GM18505 (cell line): ENCODE measurements around the gene TTLL13.
A peak's percentile ranks its signal among the peaks of the same experiment; 100 is the strongest.
"Not testable (repeated sequence)": the region's sequence is repeated elsewhere in the genome, so short reads cannot be mapped to it uniquely, and the experiment has no call there.

Source experiments
- ATAC-seq: cut with Tn5 transposase; IDR thresholded peaks from one replicate; pipeline ENCODE4 v1.9.1; 2021; ENCODE audit not compliant: unreplicated experiment
- POLR2A ChIP-seq: IDR thresholded peaks from 4 replicates; pipeline ENCODE4 v1.6.1; 2011; ENCODE audit warnings: borderline replicate concordance; ENCODE audit not compliant: insufficient read depth, insufficient read length; ENCODE audit errors: extremely low read depth

The TTLL13 gene

GRCh38 chr15:90291679-90292356 is 42.5 kb downstream of the TTLL13 start:
- ATAC-seq: no peak

GRCh38 chr15:90293040-90293810 is 43.9 kb downstream of the TTLL13 start:
- ATAC-seq: not testable (repeated sequence)

More at GRCh38 chr15:90291679-90292356, 42.5 kb downstream of the TTLL13 start:
- no peak for TF ChIP-seq POLR2A

GRCh38 chr15:90294159-90294558 is 44.8 kb downstream of the TTLL13 start:
- ATAC-seq: no peak
- no peak for TF ChIP-seq POLR2A

GRCh38 chr15:90294601-90295269 is 45.4 kb downstream of the TTLL13 start:
- no peak for TF ChIP-seq POLR2A
- no peak for ATAC-seq

GRCh38 chr15:90295270-90295648 is 45.9 kb downstream of the TTLL13 start:
- ATAC-seq: no peak
- no peak for TF ChIP-seq POLR2A

GRCh38 chr15:90296316-90296884 is 47.0 kb downstream of the TTLL13 start:
- not testable (repeated sequence) for ATAC-seq

- no peak for ATAC-seq
- TF ChIP-seq POLR2A: no peak
Measured at GRCh38 chr15:90297021-90297420, 47.7 kb downstream of the TTLL13 start.

GRCh38 chr15:90300541-90300940 is 51.2 kb downstream of the TTLL13 start:
- TF ChIP-seq POLR2A: no peak
- no peak for ATAC-seq

- no peak for ATAC-seq
- TF ChIP-seq POLR2A: no peak
Measured at GRCh38 chr15:90300988-90301706, 51.8 kb downstream of the TTLL13 start.

- no peak for ATAC-seq
- no peak for TF ChIP-seq POLR2A
Measured at GRCh38 chr15:90301707-90302300, 52.4 kb downstream of the TTLL13 start.

GRCh38 chr15:90305355-90305754 is 56.0 kb downstream of the TTLL13 start:
- not testable (repeated sequence) for ATAC-seq

- TF ChIP-seq POLR2A: no peak
- no peak for ATAC-seq
Measured at GRCh38 chr15:90305932-90306331, 56.6 kb downstream of the TTLL13 start.

GRCh38 chr15:90306560-90306959 is 57.2 kb downstream of the TTLL13 start:
- no peak for TF ChIP-seq POLR2A

More at GRCh38 chr15:90306560-90306959, 57.2 kb downstream of the TTLL13 start:
- peak; percentile 64 for ATAC-seq
